CD4-positive, alpha-beta T cell (primary cell): ENCODE measurements around the gene MED14. TPM values are rescaled to one million over a fixed set of nuclear protein-coding genes. Genes with fewer than 3 reads are reported as not detected.

Experiments
- ATAC-seq: fragments of 200-7000 bp; cut with Tn5 transposase; one replicate; pipeline ENCODE4 v1.10.0; 2022; ENCODE audit warnings: mild to moderate bottlenecking; ENCODE audit not compliant: poor library complexity
- CTCF ChIA-PET: fragments of 350-600 bp; sonication (Branson Sonifier 250); formaldehyde crosslinking; loops from one replicate; lab custom pipeline; 2021; ENCODE audit warnings: antibody characterized with exemption, inconsistent platforms; lab: Charles Lee
- POLR2A ChIA-PET: fragments of 350-600 bp; sonication (Branson Sonifier 250); formaldehyde crosslinking; loops from one replicate; lab custom pipeline; 2021; ENCODE audit warnings: antibody characterized with exemption, inconsistent platforms; lab: Charles Lee
- DNase-seq, 14 experiments: peaks; one replicate each; pipeline ENCODE4 v3.0.0-alpha.2; 2013 to 2020; ENCODE audit warnings: mixed read lengths in 2 of 14
- H3K27ac ChIP-seq, 2 donors: one replicate each; pipeline versions ENCODE4 v1.5.1 to v1.7.0; 2013; ENCODE audit warnings: low read length in 2 of 2, low read depth in 1 of 2, mild to moderate bottlenecking in 1 of 2
- H3K27me3 ChIP-seq, 2 experiments: 1 replicate in 1 of 2; 2 replicates in 1 of 2; pipeline versions ENCODE4 v1.6.1 to v1.7.0; 2013; ENCODE audit warnings: low read length in 2 of 2, control low read depth in 1 of 2, mild to moderate bottlenecking in 1 of 2, moderate library complexity in 1 of 2; ENCODE audit not compliant: insufficient read depth in 2 of 2, control insufficient read depth in 1 of 2
- H3K36me3 ChIP-seq: one replicate; pipeline ENCODE4 v1.6.1; 2013; ENCODE audit warnings: low read length, control low read depth; ENCODE audit not compliant: insufficient read depth
- H3K4me1 ChIP-seq: one replicate; pipeline ENCODE4 v1.6.1; 2013; ENCODE audit warnings: low read length, control low read depth; ENCODE audit not compliant: insufficient read depth
- H3K4me3 ChIP-seq: one replicate; pipeline ENCODE4 v1.5.1; 2013; ENCODE audit warnings: mild to moderate bottlenecking, low read length, moderate library complexity
- H3K9me3 ChIP-seq, 2 experiments: 1 replicate in 1 of 2; 2 replicates in 1 of 2; pipeline versions ENCODE4 v1.6.1 to v1.7.0; 2013; ENCODE audit warnings: low read length in 2 of 2, mild to moderate bottlenecking in 2 of 2, control low read depth in 1 of 2, moderate library complexity in 1 of 2; ENCODE audit not compliant: control insufficient read depth in 1 of 2, insufficient read depth in 1 of 2
- H3K27ac Mint-ChIP-seq: one replicate; pipeline ENCODE4 v1.8.0; 2020; ENCODE audit warnings: mixed read lengths
- H3K27me3 Mint-ChIP-seq: one replicate; pipeline ENCODE4 v1.8.0; 2021; ENCODE audit warnings: mixed read lengths
- H3K36me3 Mint-ChIP-seq: one replicate; pipeline ENCODE4 v1.8.0; 2021; ENCODE audit warnings: low read depth, mixed read lengths
- H3K4me1 Mint-ChIP-seq: one replicate; pipeline ENCODE4 v1.8.0; 2021; ENCODE audit warnings: low read depth, mixed read lengths
- H3K4me3 Mint-ChIP-seq: one replicate; pipeline ENCODE4 v1.8.0; 2020; ENCODE audit warnings: mild to moderate bottlenecking, mixed read lengths
- H3K9me3 Mint-ChIP-seq: one replicate; pipeline ENCODE4 v1.8.0; 2020; ENCODE audit warnings: mixed read lengths
- CTCF ChIP-seq: fragments of 200-600 bp; IDR thresholded peaks from one replicate; pipeline ENCODE4 v1.8.0; 2022; ENCODE audit warnings: antibody characterized with exemption, mild to moderate bottlenecking
- intact Hi-C, 2 experiments: fragments of 100-400 bp; cut with DNase I in 1 of 2; cut with micrococcal nuclease in 1 of 2; formaldehyde crosslinking; loops; one replicate each; pipeline versions ENCODE4 v1.15.1 to v1.9.0; 2023 to 2025; cut with DNase I, micrococcal nuclease
- total RNA-seq, 174 experiments: library from RNA in 2 of 174; stranded (reverse) in 2 of 174; gene quantifications; one replicate each; pipeline ENCODE4 v1.2.3 and lab custom pipeline; 2021 to 2026

Gene MED14
- total RNA-seq, 2 experiments from 2014 or later = 59.9 to 67.7 TPM

- H3K9me3 Mint-ChIP-seq = no peaks in the 10 kb centered on the region
- Histone ChIP-seq H3K9me3 (no peaks in the 10 kb centered on the region), H3K36me3 (no peaks in the 10 kb centered on the region), H3K4me3 (no peak overlapping the region), H3K4me1 (peaks cover 5% of the 10 kb centered on the region), H3K27me3 (no peaks in the 10 kb centered on the region), H3K27ac (no peak overlapping the region)
- POLR2A ChIA-PET = no interaction called here
- intact Hi-C loops = no loop called here
- H3K4me1 Mint-ChIP-seq = peaks cover 16% of the 10 kb centered on the region
- CTCF ChIA-PET = no interaction called here
- no peaks in the 10 kb centered on the region for H3K36me3 Mint-ChIP-seq
- TF ChIP-seq CTCF = no peak
- H3K27ac Mint-ChIP-seq = no peak overlapping the region
- ATAC-seq = no peak
- no peak for DNase-seq
- no peaks in the 10 kb centered on the region for H3K27me3 Mint-ChIP-seq
- no peak overlapping the region for H3K4me3 Mint-ChIP-seq
Measured at GRCh38 chrX:40746521-40746920, 11.2 kb upstream of the MED14 start.

GRCh38 chrX:40736170-40736505 lies 796 bp upstream of the MED14 start:
- H3K27ac ChIP-seq = peak overlapping the region; percentile 86 to 92
- H3K4me3 ChIP-seq = peak overlapping the region; percentile 65
- no peaks in the 10 kb centered on the region for H3K36me3 ChIP-seq
- POLR2A ChIA-PET = interaction anchor here (1.4 to 3.0 kb wide), 7 partner anchors 9 to 647 kb away, joined by 3 to 22 read pairs (median 10); partner anchors contain the start of genes ATP6AP2 and USP9X
- DNase-seq (peak in 1 of 14 experiments; percentile 4), ATAC-seq (no peak)
- H3K4me1 ChIP-seq = peaks cover 9% of the 10 kb centered on the region
- CTCF ChIA-PET = interaction anchor here (1.4 to 2.6 kb wide), 3 partner anchors 27 to 85 kb away, joined by 3 to 18 read pairs (median 7); no protein-coding TSS in a partner anchor
- H3K27ac Mint-ChIP-seq = peak overlapping the region; percentile 98
- no peaks in the 10 kb centered on the region for H3K27me3 Mint-ChIP-seq
- no peaks in the 10 kb centered on the region for H3K9me3 ChIP-seq
- peaks cover 63% of the 10 kb centered on the region for H3K4me1 Mint-ChIP-seq
- no peaks in the 10 kb centered on the region for H3K27me3 ChIP-seq
- H3K9me3 Mint-ChIP-seq = no peaks in the 10 kb centered on the region
- peaks cover 27% of the 10 kb centered on the region for H3K36me3 Mint-ChIP-seq
- TF ChIP-seq CTCF = no peak
- intact Hi-C loops = loop anchor here (5.0 to 10.0 kb wide), 5 partner anchors 51 to 351 kb away; partner anchors contain the start of genes ATP6AP2 (in 1 of the 2) and USP9X (in 1 of the 2)
- peak overlapping the region; percentile 97 for H3K4me3 Mint-ChIP-seq

- ChIA-PET CTCF (interaction anchor here (0.6 to 2.6 kb wide), 8 partner anchors 13 to 196 kb away, joined by 3 to 18 read pairs (median 3); partner anchors contain the start of gene CXorf38), POLR2A (interaction anchor here (0.7 to 3.0 kb wide), 16 partner anchors 8 to 648 kb away, joined by 3 to 22 read pairs (median 5); partner anchors contain the start of genes ATP6AP2, CXorf38, DDX3X and USP9X)
- H3K4me1 Mint-ChIP-seq = peaks cover 75% of the 10 kb centered on the region
- no peaks in the 10 kb centered on the region for H3K9me3 Mint-ChIP-seq
- no peaks in the 10 kb centered on the region for H3K27me3 Mint-ChIP-seq
- intact Hi-C loops = loop anchor here (1.0 to 10.0 kb wide), 7 partner anchors 50 to 352 kb away; partner anchors contain the start of genes ATP6AP2 (in 1 of the 2), CXorf38 (in 1 of the 2) and USP9X (in 1 of the 2)
- H3K4me3 Mint-ChIP-seq = peak overlapping the region; percentile 95
- H3K36me3 Mint-ChIP-seq = peaks cover 32% of the 10 kb centered on the region
- H3K36me3 ChIP-seq = no peaks in the 10 kb centered on the region
- H3K27ac ChIP-seq = peak overlapping the region; percentile 52 to 86
- ATAC-seq = peak; percentile 4
- no peaks in the 10 kb centered on the region for H3K27me3 ChIP-seq
- no peaks in the 10 kb centered on the region for H3K9me3 ChIP-seq
- peak in 10 of 14 experiments; percentile 1 to 54 (median 23) for DNase-seq
- no peak for TF ChIP-seq CTCF
- H3K4me1 ChIP-seq = peaks cover 15% of the 10 kb centered on the region
- peak overlapping the region; percentile 65 for H3K4me3 ChIP-seq
- H3K27ac Mint-ChIP-seq = peak overlapping the region; percentile 98
Measured at GRCh38 chrX:40734971-40735324, 394 bp downstream of the MED14 start.
